Endometrial microvascular endothelial cells (primary cell): ENCODE results near the gene PHOSPHO1. TPM values are rescaled to one million over a fixed set of nuclear protein-coding genes. Genes with fewer than 3 reads are reported as not detected.
"Not testable (repeated sequence)": the region's sequence is repeated elsewhere in the genome, so short reads cannot be mapped to it uniquely, and the experiment has no call there.

ENCODE experiments used
- in situ Hi-C: cut with HindIII; loops from 2 replicates; pipeline ENCODE4 v1.10.0; 2017; ENCODE audit warnings: low sequenced_read_pairs, low pct_unique_long_range_greater_than_20kb; ENCODE audit errors: inconsistent ontology term
- total RNA-seq: library from RNA; depleted of rRNA; stranded (reverse); fragments of >200 nt; gene quantifications from one replicate; pipeline ENCODE4 v1.2.3, GENCODE V29; 2015; ENCODE audit errors: inconsistent ontology term

Gene PHOSPHO1
- total RNA-seq, 1 donor from 2014 or later: not detected

- in situ Hi-C loops: no loop called here
Observed at GRCh38 chr17:49200423-49201083, 30.0 kb downstream of the PHOSPHO1 start.

DNA sequence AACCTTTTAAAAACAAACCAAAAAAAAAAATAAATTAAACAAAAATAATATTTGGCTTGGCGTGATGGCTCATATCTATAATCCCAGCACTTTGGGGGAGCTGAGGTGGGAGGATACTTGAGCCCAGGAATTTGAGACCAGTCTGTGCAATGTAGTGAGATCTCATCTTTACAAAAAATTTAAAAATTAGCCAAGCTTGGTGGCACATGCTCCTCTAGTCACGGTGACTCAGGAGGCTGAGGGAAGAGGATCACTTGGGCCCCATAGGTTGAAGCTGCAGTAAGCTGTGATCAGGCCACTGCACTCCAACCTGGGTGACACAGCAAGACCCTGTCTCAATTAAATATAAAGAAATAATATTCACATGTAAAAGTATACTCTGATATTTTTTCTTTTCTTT lies 32.4 kb downstream of the PHOSPHO1 start:
- in situ Hi-C loops: no loop called here

GRCh38 chr17:49197346-49197998 lies 33.1 kb downstream of the PHOSPHO1 start:
- in situ Hi-C loops: no loop called here

DNA sequence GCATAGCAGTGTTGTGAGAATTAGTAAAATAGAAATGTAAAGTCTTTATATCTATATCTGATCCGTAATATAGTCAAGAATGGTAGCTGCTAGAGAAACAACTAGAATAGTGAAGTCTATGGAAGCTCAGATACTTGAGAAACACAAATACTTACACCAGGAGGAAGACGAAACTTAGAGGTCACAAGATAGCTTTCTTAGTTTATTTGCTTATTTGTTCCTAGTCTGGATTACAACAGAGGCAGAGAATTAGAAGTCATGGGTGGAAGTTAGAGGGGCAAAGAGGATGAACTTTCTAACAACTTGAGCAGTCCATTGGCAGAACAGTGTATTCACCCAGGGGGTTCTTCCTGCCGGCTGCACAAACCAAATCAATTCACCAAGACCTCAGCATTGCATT lies 34.1 kb downstream of the PHOSPHO1 start:
- in situ Hi-C loops: no loop called here

- in situ Hi-C loops: no loop called here
Observed at GRCh38 chr17:49195751-49196150, 34.8 kb downstream of the PHOSPHO1 start.

DNA sequence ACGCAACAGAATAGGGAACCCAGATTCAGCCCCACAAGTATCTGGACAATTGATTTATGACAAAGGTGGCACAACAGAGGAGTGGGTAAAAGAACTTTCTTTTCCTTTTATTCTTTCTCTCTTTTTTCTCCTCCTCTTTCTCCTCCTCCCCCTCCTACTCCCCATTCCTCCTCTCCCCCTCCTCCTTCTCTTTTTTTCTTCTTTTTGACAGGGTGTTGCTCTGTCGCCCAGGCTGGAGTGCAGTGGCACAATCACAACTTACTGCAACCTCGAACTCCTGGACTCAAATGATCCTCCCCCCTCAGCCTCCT lies 36.3 kb downstream of the PHOSPHO1 start:
- in situ Hi-C loops: no loop called here

DNA sequence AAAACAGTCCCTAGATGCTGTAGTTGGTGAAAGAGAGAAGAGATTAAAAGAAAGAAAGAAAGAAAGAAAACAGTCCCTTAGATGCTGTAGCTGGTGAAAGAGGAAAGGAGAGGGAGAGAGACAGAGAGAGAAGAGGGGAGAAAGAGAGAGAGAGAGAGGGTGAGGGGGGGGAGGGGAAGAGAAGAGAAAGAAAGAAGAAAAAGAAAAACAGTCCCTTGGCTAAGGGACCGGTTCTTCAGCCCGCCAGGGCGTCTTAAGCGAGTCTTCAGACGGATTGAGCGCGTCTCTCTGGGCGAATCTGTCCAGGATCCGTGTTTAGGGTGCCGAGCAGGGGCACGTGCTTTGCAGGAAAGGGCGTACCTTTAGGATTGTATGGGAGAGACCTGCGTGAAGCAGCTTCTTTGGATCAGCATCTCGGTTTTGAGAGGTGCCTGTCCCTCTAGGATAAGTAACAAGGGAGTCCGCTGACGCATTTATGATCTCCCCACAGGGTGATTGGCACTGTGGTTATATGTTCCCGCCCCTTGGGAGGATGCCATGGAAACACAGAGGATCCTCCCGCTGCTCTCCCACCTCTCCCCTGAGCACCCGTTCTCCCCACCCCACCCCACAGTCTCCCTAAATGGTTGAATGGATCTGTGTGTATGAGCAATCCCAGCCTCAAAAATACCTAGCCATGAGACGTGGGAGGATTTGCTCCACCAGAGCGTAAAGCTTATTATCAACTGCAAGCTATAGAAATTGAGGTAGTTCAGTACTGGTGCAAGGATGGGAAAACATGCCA lies 36.9 kb downstream of the PHOSPHO1 start:
- in situ Hi-C loops: no loop called here

GRCh38 chr17:49191917-49192741 lies 38.5 kb downstream of the PHOSPHO1 start:
- in situ Hi-C loops: no loop called here

DNA sequence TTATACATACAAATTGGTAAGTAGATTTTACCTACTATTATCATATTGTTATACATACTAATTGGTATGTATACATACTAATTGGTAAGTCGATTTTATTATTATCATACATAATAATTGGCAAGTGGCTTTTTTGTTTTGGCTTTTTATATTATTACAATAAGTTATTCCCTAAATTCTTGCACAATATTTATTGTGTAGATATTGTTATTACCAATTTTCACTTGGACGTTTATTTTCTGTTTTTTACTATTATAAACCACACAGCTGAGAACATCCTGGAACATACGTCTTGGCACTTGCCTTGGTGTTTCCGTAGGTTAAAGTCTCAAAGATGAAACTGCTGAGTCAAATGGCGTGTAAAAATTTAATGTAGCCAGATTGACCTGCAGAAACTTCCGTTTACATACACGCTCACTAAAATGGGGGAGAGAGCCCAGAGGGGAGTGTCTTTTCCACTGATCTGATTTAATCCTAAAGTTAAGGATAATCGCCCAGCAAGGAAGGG lies 39.1 kb downstream of the PHOSPHO1 start:
- in situ Hi-C loops: no loop called here

DNA sequence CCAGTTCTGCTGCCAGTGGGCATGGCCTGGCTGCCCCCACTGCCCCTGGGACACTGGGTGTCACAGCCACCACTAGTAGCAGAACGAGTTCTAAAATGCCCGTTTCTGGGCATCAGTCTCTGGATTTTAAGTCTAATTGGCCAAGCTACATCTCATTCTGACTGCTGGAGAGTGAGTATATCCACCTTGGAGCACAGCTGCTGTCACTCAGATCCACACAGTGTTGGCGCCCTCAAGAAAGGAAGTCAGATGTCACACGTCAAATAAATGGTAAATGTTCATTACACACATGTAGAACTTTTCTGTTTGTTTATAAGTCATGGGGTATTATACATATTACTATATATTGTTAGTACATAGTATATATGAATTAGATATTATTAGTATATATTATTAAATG lies 39.7 kb downstream of the PHOSPHO1 start:
- in situ Hi-C loops: no loop called here

GRCh38 chr17:49187301-49187700 lies 43.3 kb downstream of the PHOSPHO1 start:
- in situ Hi-C loops: no loop called here

DNA sequence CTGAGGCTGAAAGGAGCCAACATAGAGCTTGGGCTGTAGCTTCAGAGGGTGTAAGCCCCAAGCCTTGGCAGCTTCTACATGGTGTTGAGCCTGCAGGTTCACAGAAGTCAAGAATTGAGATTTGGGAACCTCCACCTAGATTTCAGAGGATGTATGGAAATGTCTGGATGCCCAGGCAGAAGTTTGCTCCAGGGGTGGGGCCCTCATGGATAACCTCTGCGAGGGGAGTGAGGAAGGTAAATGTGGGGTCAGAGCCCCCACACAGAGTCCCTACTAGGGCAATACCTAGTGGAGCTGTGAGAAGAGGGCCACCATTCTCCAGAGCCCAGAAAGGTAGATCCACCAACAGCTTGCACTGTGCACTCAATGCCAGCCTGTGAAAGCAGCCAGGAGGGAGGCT lies 45.2 kb downstream of the PHOSPHO1 start:
- in situ Hi-C loops: not testable (repeated sequence)

DNA sequence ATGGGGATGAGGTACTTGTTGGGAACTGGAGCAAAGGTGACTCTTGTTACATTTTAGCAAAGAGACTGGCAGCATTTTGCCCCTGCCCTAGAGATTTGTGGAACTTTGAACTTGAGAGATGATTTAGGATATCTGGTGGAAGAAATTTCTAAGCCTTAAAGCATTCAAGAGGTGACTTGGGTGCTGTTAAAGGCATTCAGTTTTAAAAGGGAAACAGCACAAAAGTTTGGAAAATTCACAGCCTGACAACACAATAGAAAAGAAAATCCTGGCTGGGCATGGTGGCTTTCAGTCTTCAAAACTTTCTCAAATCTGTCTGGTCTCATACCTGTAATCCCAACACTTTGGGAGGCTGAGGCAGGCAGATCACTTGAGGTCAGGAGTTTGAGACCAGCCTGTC lies 46.1 kb downstream of the PHOSPHO1 start:
- in situ Hi-C loops: not testable (repeated sequence)

GRCh38 chr17:49183801-49184200 lies 46.8 kb downstream of the PHOSPHO1 start:
- in situ Hi-C loops: no loop called here

DNA sequence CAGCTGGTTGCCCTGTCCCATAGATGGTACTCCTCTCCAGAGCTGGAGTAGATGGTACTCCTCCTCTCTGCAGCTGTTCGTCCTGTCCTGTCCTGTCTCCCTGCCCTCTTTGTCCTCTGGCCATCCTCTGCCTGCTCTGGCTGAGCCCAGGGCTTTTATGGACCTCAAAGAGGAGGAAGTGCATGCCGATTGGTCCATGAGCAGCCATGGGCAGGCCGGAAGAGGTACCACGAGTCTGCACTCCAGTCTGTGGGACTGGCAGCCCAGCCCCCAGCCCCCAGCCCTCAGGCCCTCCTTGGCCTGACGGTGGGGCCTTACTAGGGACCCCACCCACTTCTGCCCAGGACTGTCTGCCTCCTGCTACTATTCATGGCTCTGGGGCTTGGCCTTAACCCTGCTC lies 47.2 kb downstream of the PHOSPHO1 start:
- in situ Hi-C loops: no loop called here

GRCh38 chr17:49180998-49181635 lies 49.5 kb downstream of the PHOSPHO1 start:
- in situ Hi-C loops: no loop called here

- in situ Hi-C loops: no loop called here
Observed at GRCh38 chr17:49180303-49180702, 50.3 kb downstream of the PHOSPHO1 start.

DNA sequence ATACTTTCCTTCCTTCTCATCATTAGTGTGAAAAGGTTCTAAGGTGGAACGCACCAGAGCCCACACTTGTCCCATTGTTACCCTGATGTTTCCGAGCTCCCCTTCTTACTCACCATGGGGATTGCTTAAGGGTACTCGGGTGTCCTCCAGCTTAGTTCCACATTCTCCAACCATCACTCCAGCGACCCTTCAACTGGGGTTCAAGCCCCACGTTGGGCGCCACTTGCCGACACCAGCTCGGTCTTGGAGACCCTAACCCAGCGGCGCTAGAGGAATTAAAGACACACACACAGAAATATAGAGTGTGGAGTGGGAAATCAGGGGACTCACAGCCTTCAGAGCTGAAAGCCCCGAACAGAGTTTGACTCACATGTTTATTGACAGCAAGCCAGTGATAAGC lies 54.6 kb downstream of the PHOSPHO1 start:
- in situ Hi-C loops: not testable (repeated sequence)
